Choroid plexus epithelial cell (primary cell): ENCODE results near the gene GFER.

Source experiments
- DNase-seq: peaks from one replicate; pipeline ENCODE4 v3.0.0-alpha.2; 2010; ENCODE audit warnings: low read depth
- H3K4me3 ChIP-seq: 2 replicates; pipeline ENCODE4 v1.5.1; 2011; ENCODE audit warnings: low read depth, mild to moderate bottlenecking, control low read depth, low read length, moderate library complexity
- CTCF ChIP-seq: conservative IDR thresholded peaks from 2 replicates; pipeline ENCODE4 v1.5.1; 2011; ENCODE audit warnings: low read depth, mild to moderate bottlenecking, control low read depth, inconsistent platforms, low read length, moderate library complexity

GFER gene

GRCh38 chr16:2023092-2024031, 39.4 kb downstream of the GFER start:
- DNase-seq = peak; percentile 87
- peak; percentile 86 for TF ChIP-seq CTCF
- H3K4me3 ChIP-seq = peak overlapping the region; percentile 57

GRCh38 chr16:2024032-2024420, 40.0 kb downstream of the GFER start:
- no peak for TF ChIP-seq CTCF
- no peak overlapping the region for H3K4me3 ChIP-seq

GRCh38 chr16:2025251-2025650, 41.3 kb downstream of the GFER start:
- no peak overlapping the region for H3K4me3 ChIP-seq
- DNase-seq = no peak
- TF ChIP-seq CTCF = no peak

More at GRCh38 chr16:2024032-2024420, 40.0 kb downstream of the GFER start:
- DNase-seq = no peak

- DNase-seq = no peak
- TF ChIP-seq CTCF = no peak
- no peak overlapping the region for H3K4me3 ChIP-seq
Measured at GRCh38 chr16:2025878-2026460, 42.0 kb downstream of the GFER start.

GRCh38 chr16:2026461-2027023, 42.5 kb downstream of the GFER start, which contains the start of gene NHERF2:
Gene NHERF2, plus strand, starts transcription at chr16:2026902. Its CDS starts 104 bp downstream, at chr16:2027006.
- no peak for TF ChIP-seq CTCF
- DNase-seq = no peak
- H3K4me3 ChIP-seq = peak within 1 kb of the TSS; percentile 56

- TF ChIP-seq CTCF = no peak
- DNase-seq = no peak
- H3K4me3 ChIP-seq = peak overlapping the region; percentile 56
Measured at GRCh38 chr16:2027024-2028010, 43.3 kb downstream of the GFER start.
